PC-3 (cell line): Measurements from ENCODE around the gene SHPK. TPM values are rescaled to one million over a fixed set of nuclear protein-coding genes. Genes with fewer than 3 reads are reported as not detected.

Source experiments
- ATAC-seq: fragments of 200-7000 bp; cut with Tn5 transposase; 2 replicates; pipeline ENCODE4 v1.9.1; 2020; ENCODE audit warnings: mild to moderate bottlenecking, moderate library complexity
- BruUV-seq: library from RNA; stranded (reverse); fragments of 400-500 nt; replicated peaks from 2 replicates; lab custom pipeline; 2021; lab: Mats Ljungman, UMichigan
- CTCF ChIA-PET: fragments of 300-600 bp; sonication (Branson Sonifier 250); formaldehyde crosslinking; loops from one replicate; lab custom pipeline; 2022; ENCODE audit warnings: antibody characterized with exemption; lab: Charles Lee
- POLR2A ChIA-PET: fragments of 300-600 bp; sonication (Branson Sonifier 250); formaldehyde crosslinking; loops from one replicate; lab custom pipeline; 2022; ENCODE audit warnings: antibody characterized with exemption; ENCODE audit not compliant: unreplicated experiment; lab: Charles Lee
- DNase-seq: peaks from one replicate; pipeline ENCODE4 v3.0.0-alpha.2; 2015
- H2AFZ ChIP-seq: fragments of 300-600 bp; sonication (generic); 2 replicates; pipeline ENCODE4 v1.6.0; 2016; ENCODE audit warnings: antibody characterized with exemption, low read length
- H3F3A ChIP-seq: fragments of 300-600 bp; sonication (generic); one replicate; pipeline ENCODE4 v1.6.0; 2017; ENCODE audit warnings: antibody characterized with exemption, low read length, control low read depth, mild to moderate bottlenecking; ENCODE audit not compliant: unreplicated experiment
- H3K27ac ChIP-seq: fragments of 300-600 bp; sonication (generic); 2 replicates; pipeline ENCODE4 v1.5.1; 2016; ENCODE audit warnings: mild to moderate bottlenecking, low read length
- H3K27me3 ChIP-seq: fragments of 300-600 bp; sonication (generic); 2 replicates; pipeline ENCODE4 v1.6.1; 2016; ENCODE audit warnings: low read length, mixed read lengths
- H3K36me3 ChIP-seq: fragments of 300-600 bp; sonication (generic); 2 replicates; pipeline ENCODE4 v1.6.1; 2016; ENCODE audit warnings: low read depth, mixed run types, low read length, mixed read lengths
- H3K4me1 ChIP-seq: fragments of 300-600 bp; sonication (generic); 2 replicates; pipeline ENCODE4 v1.5.1; 2016; ENCODE audit warnings: low read length; ENCODE audit not compliant: insufficient read depth
- H3K4me2 ChIP-seq: fragments of 300-600 bp; sonication (generic); 2 replicates; pipeline ENCODE4 v1.6.0; 2016; ENCODE audit warnings: low read length
- H3K4me3 ChIP-seq: fragments of 300-600 bp; sonication (generic); 2 replicates; pipeline ENCODE4 v1.5.1; 2016; ENCODE audit warnings: mild to moderate bottlenecking, low read length, mixed read lengths
- H3K79me2 ChIP-seq: fragments of 300-600 bp; sonication (generic); 2 replicates; pipeline ENCODE4 v1.6.1; 2017; ENCODE audit warnings: low read length, mixed read lengths
- H3K9ac ChIP-seq: fragments of 300-600 bp; sonication (generic); 2 replicates; pipeline ENCODE4 v1.6.0; 2016; ENCODE audit warnings: mild to moderate bottlenecking, low read length
- H3K9me2 ChIP-seq: fragments of 300-600 bp; sonication (generic); replicated peaks from 2 replicates; pipeline ENCODE4 v1.6.1; 2016; ENCODE audit warnings: mixed run types, low read length, mixed read lengths
- H3K9me3 ChIP-seq: fragments of 300-600 bp; sonication (generic); 2 replicates; pipeline ENCODE4 v1.6.1; 2016; ENCODE audit warnings: low read length, mixed read lengths
- H4K20me1 ChIP-seq: fragments of 300-600 bp; sonication (generic); 2 replicates; pipeline ENCODE4 v1.6.1; 2016; ENCODE audit warnings: low read length, mixed read lengths
- CTCF ChIP-seq: fragments of 300-600 bp; sonication (generic); conservative IDR thresholded peaks from 2 replicates; pipeline ENCODE4 v1.5.1; 2017; ENCODE audit warnings: antibody characterized with exemption, low read depth, mild to moderate bottlenecking, low read length
- EZH2 ChIP-seq: fragments of 300-600 bp; sonication (generic); IDR thresholded peaks from one replicate; pipeline ENCODE4 v1.6.1; 2017; ENCODE audit warnings: antibody characterized with exemption, mild to moderate bottlenecking, low read length; ENCODE audit not compliant: unreplicated experiment
- EZH2phosphoT487 ChIP-seq: fragments of 300-600 bp; sonication (generic); IDR thresholded peaks from 2 replicates; pipeline ENCODE4 v1.6.1; 2018; ENCODE audit warnings: mild to moderate bottlenecking, antibody characterized with exemption, low read length, borderline replicate concordance
- intact Hi-C: fragments of 100-400 bp; cut with micrococcal nuclease; formaldehyde crosslinking; loops from 2 replicates; pipeline ENCODE4 v1.9.0; 2023
- total RNA-seq: library from RNA; depleted of rRNA; stranded (reverse); fragments of >200 nt; gene quantifications from 2 replicates; pipeline ENCODE4 v1.2.3, GENCODE V29; 2014

Gene SHPK
- total RNA-seq, 1 experiment from 2014 or later = 22.4 TPM

- Histone ChIP-seq H3K4me2 (no peak overlapping the region), H3F3A (no peaks in the 10 kb centered on the region), H2AFZ (no peak overlapping the region), H3K36me3 (no peaks in the 10 kb centered on the region), H4K20me1 (no peaks in the 10 kb centered on the region), H3K4me3 (no peak overlapping the region), H3K79me2 (no peaks in the 10 kb centered on the region), H3K27me3 (no peaks in the 10 kb centered on the region), H3K27ac (no peak overlapping the region), H3K9ac (no peak overlapping the region), H3K4me1 (peaks cover 11% of the 10 kb centered on the region), H3K9me2 (no peaks in the 10 kb centered on the region), H3K9me3 (no peaks in the 10 kb centered on the region)
- ChIA-PET POLR2A (no interaction called here), CTCF (no interaction called here)
- no peak for ATAC-seq
- no peak for DNase-seq
- BruUV-seq = no TSS peak
- no peak for TF ChIP-seq CTCF
- TF ChIP-seq EZH2 = no peak
- TF ChIP-seq EZH2phosphoT487 = no peak
- intact Hi-C loops = no loop called here
These were observed 45.8 kb downstream of the SHPK start for GRCh38 chr17:3590231-3590630.

GRCh38 chr17:3589784-3590183 is 46.3 kb downstream of the SHPK start:
- CTCF ChIA-PET = no interaction called here
- intact Hi-C loops = no loop called here
- POLR2A ChIA-PET = no interaction called here

GRCh38 chr17:3585826-3586225 is 50.2 kb downstream of the SHPK start:
- DNase-seq = no peak
- no TSS peak for BruUV-seq
- intact Hi-C loops = no loop called here

More at GRCh38 chr17:3589784-3590183, 46.3 kb downstream of the SHPK start:
- BruUV-seq = no TSS peak
- no peaks in the 10 kb centered on the region for H3K9me2 ChIP-seq
- no peaks in the 10 kb centered on the region for H3K27me3 ChIP-seq
- TF ChIP-seq EZH2phosphoT487 (no peak), EZH2 (no peak)
- H3F3A ChIP-seq = no peaks in the 10 kb centered on the region
- no peak overlapping the region for H2AFZ ChIP-seq
- no peak overlapping the region for H3K4me3 ChIP-seq
- no peak overlapping the region for H3K4me2 ChIP-seq
- no peak for ATAC-seq
- no peaks in the 10 kb centered on the region for H3K79me2 ChIP-seq
- no peak overlapping the region for H3K27ac ChIP-seq
- no peak overlapping the region for H3K9ac ChIP-seq
- no peaks in the 10 kb centered on the region for H3K36me3 ChIP-seq
- no peaks in the 10 kb centered on the region for H4K20me1 ChIP-seq
- no peak for DNase-seq
- peaks cover 9% of the 10 kb centered on the region for H3K4me1 ChIP-seq
- H3K9me3 ChIP-seq = no peaks in the 10 kb centered on the region

More at GRCh38 chr17:3585826-3586225, 50.2 kb downstream of the SHPK start:
- no peaks in the 10 kb centered on the region for H3K79me2 ChIP-seq
- H3K9me3 ChIP-seq = no peaks in the 10 kb centered on the region
- H2AFZ ChIP-seq = no peak overlapping the region
- no peaks in the 10 kb centered on the region for H3K4me1 ChIP-seq
- ChIA-PET CTCF (no interaction called here), POLR2A (no interaction called here)
- no peak overlapping the region for H3K9ac ChIP-seq
- H3K27me3 ChIP-seq = no peaks in the 10 kb centered on the region
- H3K27ac ChIP-seq = no peak overlapping the region
- H3K9me2 ChIP-seq = no peaks in the 10 kb centered on the region
- no peak for ATAC-seq
- no peak overlapping the region for H3K4me3 ChIP-seq
- no peak for TF ChIP-seq CTCF
- no peak for TF ChIP-seq EZH2phosphoT487
- TF ChIP-seq EZH2 = no peak
- H3K4me2 ChIP-seq = no peak overlapping the region
- no peaks in the 10 kb centered on the region for H4K20me1 ChIP-seq
- no peaks in the 10 kb centered on the region for H3F3A ChIP-seq
- H3K36me3 ChIP-seq = no peaks in the 10 kb centered on the region
